ENCODE data around the gene TBC1D20.
A peak's percentile ranks its signal among the peaks of the same experiment; 100 is the strongest.
"Not testable (repeated sequence)": the region's sequence is repeated elsewhere in the genome, so short reads cannot be mapped to it uniquely, and the experiment has no call there.

TBC1D20 gene, protein sequence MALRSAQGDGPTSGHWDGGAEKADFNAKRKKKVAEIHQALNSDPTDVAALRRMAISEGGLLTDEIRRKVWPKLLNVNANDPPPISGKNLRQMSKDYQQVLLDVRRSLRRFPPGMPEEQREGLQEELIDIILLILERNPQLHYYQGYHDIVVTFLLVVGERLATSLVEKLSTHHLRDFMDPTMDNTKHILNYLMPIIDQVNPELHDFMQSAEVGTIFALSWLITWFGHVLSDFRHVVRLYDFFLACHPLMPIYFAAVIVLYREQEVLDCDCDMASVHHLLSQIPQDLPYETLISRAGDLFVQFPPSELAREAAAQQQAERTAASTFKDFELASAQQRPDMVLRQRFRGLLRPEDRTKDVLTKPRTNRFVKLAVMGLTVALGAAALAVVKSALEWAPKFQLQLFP

DNA sequence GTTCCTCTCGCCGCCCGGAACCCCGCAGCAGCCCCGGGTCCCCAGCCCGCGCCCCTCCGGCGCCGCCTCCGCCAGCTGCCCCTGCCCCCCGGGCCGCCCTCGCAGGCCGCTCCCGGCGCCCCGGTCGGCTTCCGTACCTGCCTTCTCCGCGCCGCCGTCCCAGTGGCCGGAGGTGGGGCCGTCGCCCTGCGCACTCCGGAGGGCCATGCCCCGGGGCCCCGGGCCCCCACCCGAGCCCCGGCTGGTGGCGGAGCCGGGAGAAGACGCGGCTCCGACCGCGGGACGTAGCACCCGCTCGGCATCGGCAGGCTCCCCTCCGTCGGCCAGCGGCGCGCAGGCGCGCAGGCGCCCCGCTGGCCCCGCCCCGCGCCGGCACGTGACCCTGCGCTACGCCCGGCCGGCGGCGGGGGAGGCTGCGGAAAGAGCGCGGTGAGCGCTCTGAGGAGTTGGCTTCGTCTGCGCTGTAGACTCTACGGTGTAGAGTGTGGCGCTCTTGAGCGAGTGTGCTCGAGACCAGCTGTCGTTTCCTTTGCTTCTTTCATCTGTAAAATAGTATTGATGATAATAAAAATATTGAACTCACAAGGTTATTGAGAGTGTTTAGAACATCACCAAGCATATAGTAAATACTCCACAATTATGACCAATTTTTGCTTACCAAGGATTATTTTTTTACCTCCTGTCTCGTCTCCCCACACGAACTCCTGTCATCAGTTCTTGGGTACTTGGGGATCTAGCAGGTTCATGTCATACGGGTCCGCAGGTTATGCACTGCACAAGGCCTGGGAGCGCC, at the start of gene TBC1D20:
Gene TBC1D20 (minus strand): TSS at position 335 of the 793 bp plus-strand sequence. CDS start 128 bp downstream, at position 207.
- in situ Hi-C loops (cut with MboI; ENCODE audit: low pct_unique_long_range_greater_than_20kb, low sequenced_read_pairs) = no loop called here
- DNase-seq = peak; percentile 77

DNA sequence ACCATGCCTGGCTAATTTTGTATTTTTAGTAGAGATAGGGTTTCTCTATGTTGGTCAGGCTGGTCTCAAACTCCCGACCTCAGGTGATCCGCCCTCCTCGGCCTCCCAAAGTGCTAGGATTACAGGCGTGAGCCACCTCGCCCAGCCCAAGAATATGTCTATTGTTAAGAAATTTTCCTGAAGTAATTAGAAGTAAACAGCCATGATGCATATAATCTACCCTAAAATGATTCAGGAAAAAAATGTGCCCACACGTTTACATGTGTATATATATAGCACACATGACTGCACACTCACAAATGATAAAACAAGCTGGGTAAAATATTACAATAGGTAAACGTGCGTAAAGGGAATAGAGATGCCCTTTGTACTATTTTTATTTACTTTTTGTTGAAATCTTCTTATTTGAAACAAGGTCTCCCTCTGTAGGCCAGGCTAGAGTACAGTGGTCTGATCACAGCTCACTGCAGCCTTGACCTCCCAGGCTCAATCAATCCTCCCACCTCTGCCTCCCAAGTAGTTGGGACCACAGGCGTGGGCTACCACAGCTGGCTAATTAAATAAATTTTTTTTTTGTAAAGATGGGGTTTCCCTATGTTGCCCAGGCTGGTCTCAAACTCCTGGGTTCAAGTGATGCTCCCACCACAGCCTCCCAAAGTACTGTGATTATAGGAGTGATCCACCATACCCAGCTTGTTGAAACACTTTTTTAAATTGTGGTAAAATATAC, 48.2 kb upstream of the TBC1D20 start:
- DNase-seq; in situ Hi-C loops (cut with MboI; ENCODE audit: low pct_unique_long_range_greater_than_20kb, low sequenced_read_pairs): not testable (repeated sequence)

DNA sequence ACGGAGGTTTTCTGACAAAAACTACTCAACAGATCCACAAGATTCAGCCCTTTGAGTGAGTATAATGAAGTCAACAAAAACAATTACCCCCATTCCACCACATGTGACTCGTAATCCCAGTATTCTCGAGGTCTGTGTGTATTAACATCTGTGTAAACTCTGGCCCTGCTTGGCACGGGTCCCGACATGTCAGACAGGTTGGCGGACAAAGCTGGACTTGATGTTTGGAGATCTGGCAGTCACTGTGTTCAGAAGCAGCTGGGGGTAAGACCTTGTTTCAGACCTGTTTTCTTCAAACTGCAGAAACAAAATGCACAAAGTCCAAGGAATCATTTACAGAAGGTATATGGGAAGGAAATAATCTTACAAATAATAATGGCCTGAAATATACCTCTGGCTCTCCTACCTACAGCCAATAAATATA, 46.0 kb upstream of the TBC1D20 start:
- in situ Hi-C loops (cut with MboI; ENCODE audit: low pct_unique_long_range_greater_than_20kb, low sequenced_read_pairs); DNase-seq: not testable (repeated sequence)

DNA sequence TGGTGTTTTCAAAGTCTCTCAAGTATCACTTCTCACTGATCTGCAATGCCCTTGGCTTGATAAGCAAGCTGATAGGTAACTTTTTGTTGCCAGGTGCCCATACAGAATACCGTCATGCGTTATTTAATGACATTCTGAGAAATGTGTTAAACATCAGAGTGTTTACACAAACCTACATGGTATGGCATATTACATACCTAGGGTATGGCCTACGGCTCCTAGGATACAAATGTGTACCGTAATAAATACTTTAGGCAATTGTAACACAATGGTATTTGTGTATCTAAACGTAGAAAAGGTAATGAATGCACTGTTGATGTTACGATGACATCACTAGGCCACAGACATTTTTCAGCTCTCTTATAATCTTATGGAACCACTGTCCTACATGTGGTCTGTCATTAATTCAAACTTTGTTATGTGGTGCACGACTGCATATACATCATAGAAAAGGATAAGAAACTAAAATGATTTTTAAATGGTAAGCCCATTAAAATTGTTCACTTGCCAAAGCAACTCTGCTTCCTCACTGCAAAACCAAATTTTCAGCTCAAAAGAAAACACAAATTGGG, 45.5 kb upstream of the TBC1D20 start:
- no peak for DNase-seq
- in situ Hi-C loops (cut with MboI; ENCODE audit: low pct_unique_long_range_greater_than_20kb, low sequenced_read_pairs) = no loop called here

DNA sequence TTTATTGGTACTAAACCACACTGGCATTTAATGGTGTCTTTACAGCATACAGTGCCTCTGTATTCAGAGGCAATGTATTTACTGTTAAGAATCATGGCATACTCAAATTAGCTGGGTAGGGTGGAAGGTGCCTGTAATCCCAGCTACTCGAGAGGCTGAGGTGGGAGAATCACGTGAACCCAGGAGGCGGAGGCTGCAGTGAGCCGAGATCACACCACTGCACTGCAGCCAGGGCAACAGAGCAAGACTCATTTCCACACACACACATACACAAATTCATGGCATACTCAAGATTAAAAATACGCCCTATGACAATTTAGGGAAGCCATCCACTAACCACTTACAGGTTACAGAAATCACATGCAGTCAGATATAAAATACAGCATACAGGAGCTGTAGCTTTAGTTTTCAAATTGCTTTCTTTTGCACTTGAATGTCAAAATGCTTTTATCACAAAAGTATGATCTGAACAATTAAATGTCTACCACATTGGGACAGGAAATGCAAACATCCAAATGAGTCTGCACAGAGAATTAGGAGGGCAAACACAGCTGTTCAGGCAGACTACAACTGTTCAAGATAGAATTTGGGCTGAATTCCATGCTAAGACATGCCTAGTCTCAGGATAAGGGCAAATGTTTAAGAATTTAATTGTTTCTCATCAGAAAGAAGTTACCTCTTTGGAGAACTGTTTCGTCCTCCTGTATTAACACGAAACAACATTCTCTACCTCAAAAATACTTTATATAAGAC, 44.8 kb upstream of the TBC1D20 start:
- DNase-seq = no peak
- in situ Hi-C loops (cut with MboI; ENCODE audit: low pct_unique_long_range_greater_than_20kb, low sequenced_read_pairs) = no loop called here

DNA sequence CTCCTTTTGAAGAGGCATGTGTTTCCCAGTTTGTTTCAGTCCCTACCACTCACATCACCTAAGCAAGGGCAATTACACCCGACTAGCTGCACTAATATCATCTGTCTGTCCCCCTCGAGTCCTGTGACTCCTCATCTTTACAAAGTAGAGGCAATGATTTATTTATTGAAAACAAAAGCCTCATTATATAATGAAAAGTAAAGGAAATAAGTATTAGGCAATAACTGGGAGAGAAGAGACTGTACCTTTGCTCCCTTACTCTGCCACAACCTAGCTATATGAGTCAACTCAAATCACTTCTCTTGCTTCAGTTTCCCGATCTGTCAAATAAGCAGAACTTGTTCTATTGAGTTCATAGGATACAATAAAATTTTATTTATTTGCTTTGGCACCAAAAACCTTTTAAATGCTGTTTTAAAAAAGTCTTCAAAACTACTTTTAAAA, 42.3 kb upstream of the TBC1D20 start:
- no peak for DNase-seq
- in situ Hi-C loops (cut with MboI; ENCODE audit: low pct_unique_long_range_greater_than_20kb, low sequenced_read_pairs) = no loop called here

DNA sequence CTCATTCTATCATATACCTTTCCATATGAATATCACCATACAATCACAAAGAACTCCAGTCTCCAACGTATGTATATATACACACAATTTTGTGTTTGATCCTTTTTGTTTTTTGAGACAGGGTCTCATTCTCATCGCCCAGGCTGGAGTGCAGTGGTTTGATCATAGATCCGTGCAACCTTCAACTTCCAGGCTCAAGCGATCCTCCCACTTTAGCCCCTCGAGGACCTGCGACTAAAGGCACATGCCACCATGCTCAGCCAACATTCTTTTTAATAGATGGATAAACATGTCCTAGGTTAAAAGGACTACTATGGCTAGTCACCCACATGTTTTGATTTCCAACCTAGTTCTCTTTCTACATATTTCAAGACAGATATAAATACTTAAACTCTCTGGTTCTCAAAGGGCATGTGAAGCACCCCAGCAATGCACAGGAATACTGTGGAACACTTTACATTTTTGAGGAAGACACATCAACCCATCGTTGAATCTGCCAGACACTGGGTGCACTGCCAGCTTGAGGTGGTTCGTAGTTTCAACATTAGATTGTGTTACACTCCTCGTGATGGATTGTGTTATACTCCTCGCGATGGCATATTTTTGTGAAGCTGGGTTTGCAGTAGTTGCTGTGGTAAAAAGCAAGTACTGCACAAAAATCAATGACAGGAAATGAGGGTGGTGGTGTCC, 40.9 kb upstream of the TBC1D20 start:
- in situ Hi-C loops (cut with MboI; ENCODE audit: low pct_unique_long_range_greater_than_20kb, low sequenced_read_pairs) = no loop called here
- DNase-seq = no peak

DNA sequence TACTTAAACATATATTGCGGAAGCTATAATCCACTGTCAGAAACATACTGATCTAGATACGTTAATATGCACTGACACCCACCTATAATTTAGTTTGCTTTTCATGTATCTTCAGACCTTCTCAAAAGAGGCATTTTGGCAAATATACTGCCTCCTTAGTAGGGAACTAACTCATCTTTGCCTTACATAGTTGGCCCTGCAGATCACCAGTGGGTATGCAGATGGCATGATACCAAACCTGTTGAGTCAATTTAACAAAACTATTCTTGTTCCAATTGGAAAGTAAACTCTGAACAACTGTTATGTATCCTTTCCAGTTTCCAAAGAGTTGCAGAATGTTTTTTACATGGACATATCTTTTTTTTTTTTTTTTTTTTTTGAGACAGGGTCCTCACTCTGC, 35.6 kb upstream of the TBC1D20 start:
- DNase-seq = no peak
- in situ Hi-C loops (cut with MboI; ENCODE audit: low pct_unique_long_range_greater_than_20kb, low sequenced_read_pairs) = no loop called here

DNA sequence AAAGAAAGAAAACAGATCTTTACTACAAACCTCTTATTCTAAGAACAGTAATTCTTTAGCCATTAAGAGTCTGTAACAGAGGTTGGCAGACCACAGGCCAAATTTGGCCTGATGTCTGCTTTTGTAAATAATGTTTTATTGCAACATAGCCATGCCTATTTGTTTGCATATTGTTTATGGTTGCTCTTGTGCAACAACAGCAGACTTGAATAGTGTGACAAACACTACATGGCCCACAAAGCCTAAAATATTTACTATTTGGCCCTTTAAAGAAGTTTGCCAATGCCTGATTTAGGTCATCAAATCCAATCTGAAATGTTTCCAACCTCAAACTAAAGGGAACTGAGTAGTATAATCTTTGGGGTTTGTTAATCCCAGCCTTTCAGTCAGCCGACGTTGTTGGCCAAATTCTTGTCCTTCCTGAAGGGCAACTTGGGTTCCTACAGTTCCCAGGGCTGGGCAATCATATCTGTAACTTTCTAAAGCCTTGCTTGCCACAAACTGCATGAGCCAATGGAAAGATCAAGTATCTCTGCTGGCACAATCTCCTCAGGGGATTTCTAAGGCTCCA, 33.9 kb upstream of the TBC1D20 start:
- no peak for DNase-seq
- in situ Hi-C loops (cut with MboI; ENCODE audit: low pct_unique_long_range_greater_than_20kb, low sequenced_read_pairs) = no loop called here

DNA sequence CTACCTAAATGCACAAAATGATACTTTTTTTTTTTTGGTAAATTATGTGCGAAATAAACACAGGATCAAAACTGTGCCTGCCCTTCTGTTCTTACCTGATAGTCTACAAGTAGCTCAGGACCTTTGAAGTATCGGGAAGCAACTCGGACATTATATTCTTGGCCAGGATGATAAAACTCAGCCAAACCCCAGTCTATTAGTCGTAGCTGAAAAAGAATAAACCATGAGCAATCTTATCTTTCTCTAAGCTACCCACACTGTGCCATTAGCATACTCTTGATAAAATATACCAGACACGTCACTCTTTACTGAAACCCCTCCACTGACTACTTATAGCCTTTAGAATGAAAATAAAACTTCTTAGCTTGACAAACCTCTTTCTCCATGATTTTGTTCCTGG, 29.8 kb upstream of the TBC1D20 start:
- in situ Hi-C loops (cut with MboI; ENCODE audit: low pct_unique_long_range_greater_than_20kb, low sequenced_read_pairs) = no loop called here
- no peak for DNase-seq

DNA sequence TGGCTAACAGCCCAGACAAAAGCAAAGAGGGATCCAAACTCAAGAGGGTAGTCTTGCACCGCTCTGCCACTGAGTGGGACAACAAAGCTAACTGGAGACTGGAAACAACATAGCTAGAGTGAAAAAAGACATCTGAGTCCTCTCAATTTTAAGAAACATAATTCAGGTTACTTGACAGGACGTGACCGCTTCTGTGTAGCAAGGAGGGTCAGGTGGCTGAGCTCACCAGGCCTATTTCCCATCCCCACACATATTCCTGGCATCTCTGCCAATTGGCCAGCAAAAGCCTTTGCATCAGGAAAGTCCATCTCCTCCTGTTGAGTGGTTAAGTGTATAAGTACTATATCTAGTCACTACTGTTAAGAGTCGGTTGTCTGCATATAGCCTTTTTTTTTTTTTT, 25.3 kb upstream of the TBC1D20 start:
- in situ Hi-C loops (cut with MboI; ENCODE audit: low pct_unique_long_range_greater_than_20kb, low sequenced_read_pairs) = no loop called here
- DNase-seq = no peak

DNA sequence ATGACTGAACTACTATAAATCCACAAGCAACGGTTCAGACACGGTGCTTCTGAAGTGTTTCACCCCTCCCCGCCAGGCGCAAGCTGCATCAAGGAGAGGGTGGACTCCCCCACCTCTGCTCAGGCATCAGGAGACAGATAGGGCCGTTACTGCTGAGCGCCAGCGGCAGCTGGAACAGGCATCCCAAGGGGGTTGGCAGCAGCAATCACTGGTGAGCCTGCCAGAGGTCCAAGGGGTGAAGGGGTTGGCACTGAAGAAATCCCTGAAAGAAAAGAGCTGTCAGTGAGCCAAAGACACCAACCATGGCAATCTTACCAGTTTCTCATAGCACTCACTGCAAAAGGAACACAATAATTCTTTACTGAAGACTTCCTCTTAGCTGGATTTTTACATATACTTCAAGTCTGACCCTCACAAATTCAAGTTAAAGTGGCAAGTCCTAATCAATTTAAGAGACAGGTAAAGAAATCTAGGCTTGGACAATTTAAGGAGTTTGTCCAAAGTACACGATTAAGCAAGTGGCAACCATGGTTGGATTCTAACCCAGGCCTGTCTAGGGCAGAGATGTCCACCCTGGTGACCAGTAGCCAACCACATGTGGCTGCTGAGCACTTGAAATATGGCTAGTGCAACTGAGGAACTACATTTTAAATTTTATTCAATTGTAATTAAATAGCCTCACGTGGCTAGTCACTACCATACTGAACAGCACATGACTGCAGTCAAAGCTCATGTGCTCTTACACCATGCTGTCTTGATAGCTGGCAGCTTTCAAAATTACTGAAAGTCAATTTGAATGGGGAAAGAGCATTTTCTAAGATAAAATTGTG, 21.7 kb upstream of the TBC1D20 start:
- no peak for DNase-seq
- in situ Hi-C loops (cut with MboI; ENCODE audit: low pct_unique_long_range_greater_than_20kb, low sequenced_read_pairs) = no loop called here

DNA sequence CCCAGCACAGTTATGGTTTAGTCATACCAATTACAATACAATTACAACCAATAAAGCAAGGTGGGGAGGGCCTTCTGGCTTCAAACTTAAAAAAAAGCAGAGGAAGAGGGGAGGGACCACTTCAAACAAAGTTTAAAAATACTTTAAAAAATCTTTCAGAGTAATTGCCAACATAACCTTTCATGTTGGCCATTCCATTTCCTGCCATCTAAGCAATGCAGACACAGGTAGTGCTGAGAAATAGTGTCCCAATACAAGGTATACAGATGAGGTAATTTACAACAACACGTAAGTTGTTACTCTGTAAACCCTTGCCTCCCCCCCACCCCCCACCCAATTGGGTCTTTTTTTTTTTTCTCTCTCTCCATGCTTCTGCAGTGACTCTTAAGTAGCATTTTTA, 18.8 kb upstream of the TBC1D20 start:
- in situ Hi-C loops (cut with MboI; ENCODE audit: low pct_unique_long_range_greater_than_20kb, low sequenced_read_pairs) = no loop called here
- no peak for DNase-seq

DNA sequence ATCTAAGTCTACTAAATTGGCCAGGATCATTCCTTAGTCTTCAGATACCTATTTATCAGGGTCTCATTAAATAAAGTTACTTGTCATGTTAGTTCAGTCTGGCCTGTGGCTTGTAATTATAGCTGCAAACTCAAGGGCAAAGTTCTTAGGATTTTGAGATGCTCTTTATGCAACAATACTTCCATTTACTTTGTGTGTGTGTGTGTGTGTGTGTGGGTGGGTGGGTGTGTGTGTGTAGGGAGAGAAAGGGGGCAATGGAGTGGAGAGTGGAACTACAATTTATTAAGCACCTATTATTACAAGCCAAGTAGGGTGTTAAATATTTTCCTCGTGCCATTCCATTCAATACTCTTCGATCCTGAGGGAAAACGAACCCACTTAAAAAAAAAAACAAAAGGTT, 17.7 kb upstream of the TBC1D20 start:
- no peak for DNase-seq
- in situ Hi-C loops (cut with MboI; ENCODE audit: low pct_unique_long_range_greater_than_20kb, low sequenced_read_pairs) = no loop called here

DNA sequence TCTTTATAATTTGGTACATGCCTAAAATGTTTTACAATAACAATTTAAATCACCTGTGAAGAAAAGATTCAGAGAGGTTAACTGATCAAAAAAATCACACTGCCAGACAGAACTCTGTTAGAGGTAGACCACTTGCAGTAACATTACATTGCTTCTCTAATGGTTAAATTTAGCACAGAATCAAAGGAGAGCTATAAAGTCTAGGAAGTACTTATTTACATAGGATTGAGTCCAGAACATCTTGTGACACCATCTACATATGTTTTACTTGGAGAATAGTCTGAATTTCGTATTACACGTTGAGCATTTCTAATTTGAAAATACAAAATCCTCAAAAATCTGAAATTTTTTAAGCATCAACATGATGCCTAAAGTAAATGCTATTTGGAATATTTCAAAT, 17.2 kb upstream of the TBC1D20 start:
- in situ Hi-C loops (cut with MboI; ENCODE audit: low pct_unique_long_range_greater_than_20kb, low sequenced_read_pairs) = no loop called here
- DNase-seq = no peak

DNA sequence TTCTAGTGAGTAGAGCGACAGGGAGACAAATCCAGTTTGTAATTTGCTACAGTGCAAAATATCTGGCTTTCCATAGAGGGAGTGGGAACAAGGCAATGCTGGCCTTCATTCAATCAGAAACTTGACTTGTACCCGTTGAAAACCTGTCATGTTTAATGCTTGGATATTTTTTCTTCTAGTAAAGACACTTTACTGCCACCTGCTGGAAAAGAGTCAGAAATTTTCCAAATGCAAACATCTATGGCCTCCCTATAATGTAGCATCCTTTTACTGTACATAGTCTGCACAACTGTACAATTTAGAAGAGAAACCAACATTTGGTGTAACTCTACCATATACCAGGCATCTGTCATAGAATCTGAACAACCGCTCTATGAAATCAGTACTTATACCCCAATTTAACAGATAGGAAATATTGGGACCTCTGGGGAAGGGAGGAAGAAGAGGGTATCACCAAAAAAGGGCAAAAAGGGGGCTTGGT, 16.7 kb upstream of the TBC1D20 start:
- in situ Hi-C loops (cut with MboI; ENCODE audit: low pct_unique_long_range_greater_than_20kb, low sequenced_read_pairs) = no loop called here
- peak; percentile 88 for DNase-seq
